ENCODE measurements around the gene AQP2. TPM values are rescaled to one million over a fixed set of nuclear protein-coding genes. Genes with fewer than 3 reads are reported as not detected.

Gene AQP2
- total RNA-seq, 5 donors from 2014 or later (not counting 1 experiment from before 2014, with no cell fraction given), result not detected

GRCh38 chr12:49942921-49943624 lies 7.5 kb upstream of the AQP2 start:
- no peaks in the 10 kb centered on the region for H3K9me3 ChIP-seq
- H3K4me1 Mint-ChIP-seq, result peaks cover 17 to 47% (median 29%) of the 10 kb centered on the region in 3 donors
- ChIA-PET POLR2A (interaction anchor here in 1 of 2 donors (0.6 kb wide), 1 partner anchor 125 kb away, joined by 5 read pairs; no protein-coding TSS in a partner anchor), CTCF (interaction anchor here in 1 of 2 donors (0.6 kb wide), 1 partner anchor 123 kb away, joined by 3 read pairs; no protein-coding TSS in a partner anchor)
- H3K9me3 Mint-ChIP-seq, result no peaks in the 10 kb centered on the region
- no peaks in the 10 kb centered on the region for H3K27me3 Mint-ChIP-seq
- peaks cover 0 to 21% of the 10 kb centered on the region in 2 experiments for H3K4me1 ChIP-seq (ENCODE audit: control insufficient read depth in 1 of 2, extremely low read depth in 1 of 2, insufficient read depth in 2 of 2, low read length in 2 of 2)
- DNase-seq (no peak), ATAC-seq (replicated peaks in 1 of 4) (peak in 1 of 4 experiments; percentile 60)
- H3K4me3 ChIP-seq (ENCODE audit: control insufficient read depth in 1 of 2, extremely low read depth in 1 of 2, low read length in 1 of 2), result no peak overlapping the region
- no peak overlapping the region for H3K27ac ChIP-seq (ENCODE audit: low read length)
- H3K27ac Mint-ChIP-seq, result peak overlapping the region; percentile 44 to 74
- no peak overlapping the region for H3K4me3 Mint-ChIP-seq
- no peaks in the 10 kb centered on the region for H3K36me3 ChIP-seq (ENCODE audit: control insufficient read depth in 2 of 2, extremely low read depth in 1 of 2, insufficient read depth in 1 of 2, low read length in 1 of 2)
- 68% methylated on average over 10 of the region's 14 CpGs for WGBS (ENCODE audit: insufficient coverage)
- no peaks in the 10 kb centered on the region for H3K36me3 Mint-ChIP-seq
- H3K27me3 ChIP-seq (replicated peaks in 1 of 2; ENCODE audit: control insufficient read depth in 2 of 2, extremely low read depth in 1 of 2, insufficient read depth in 2 of 2, low read length in 1 of 2), result peaks cover 0 to 8% of the 10 kb centered on the region in 2 experiments

- Histone ChIP-seq H3K36me3 (ENCODE audit: control insufficient read depth in 2 of 2, extremely low read depth in 1 of 2, insufficient read depth in 1 of 2, low read length in 1 of 2) (no peaks in the 10 kb centered on the region), H3K27me3 (replicated peaks in 1 of 2; ENCODE audit: control insufficient read depth in 2 of 2, extremely low read depth in 1 of 2, insufficient read depth in 2 of 2, low read length in 1 of 2) (peaks cover 0 to 12% of the 10 kb centered on the region in 2 experiments), H3K27ac (ENCODE audit: low read length) (no peak overlapping the region), H3K4me1 (ENCODE audit: control insufficient read depth in 1 of 2, extremely low read depth in 1 of 2, insufficient read depth in 2 of 2, low read length in 2 of 2) (peaks cover 0 to 21% of the 10 kb centered on the region in 2 experiments), H3K9me3 (no peaks in the 10 kb centered on the region), H3K4me3 (ENCODE audit: control insufficient read depth in 1 of 2, extremely low read depth in 1 of 2, low read length in 1 of 2) (no peak overlapping the region)
- Mint-ChIP-seq H3K36me3 (no peaks in the 10 kb centered on the region), H3K27me3 (peaks cover 0 to under 1% of the 10 kb centered on the region in 2 donors), H3K27ac (peak overlapping the region; percentile 66 to 74), H3K4me3 (no peak overlapping the region), H3K4me1 (peaks cover 17 to 47% (median 29%) of the 10 kb centered on the region in 3 donors), H3K9me3 (no peaks in the 10 kb centered on the region)
- ATAC-seq (replicated peaks in 1 of 4) (no peak), DNase-seq (peak in 1 of 35 experiments; percentile 11)
- WGBS (ENCODE audit: insufficient coverage), result 88% methylated on average over 1 of the region's 1 CpG
- ChIA-PET POLR2A (interaction anchor here in 1 of 2 donors (0.6 kb wide), 1 partner anchor 125 kb away, joined by 5 read pairs; no protein-coding TSS in a partner anchor), CTCF (no interaction called here)
Measured at GRCh38 chr12:49943625-49943960, 6.9 kb upstream of the AQP2 start.

- Mint-ChIP-seq H3K4me3 (no peak overlapping the region), H3K36me3 (no peaks in the 10 kb centered on the region), H3K27ac (peak overlapping the region; percentile 74), H3K9me3 (no peaks in the 10 kb centered on the region), H3K4me1 (peaks cover 17 to 47% (median 29%) of the 10 kb centered on the region in 3 donors), H3K27me3 (peaks cover 0 to 2% of the 10 kb centered on the region in 2 donors)
- ATAC-seq (replicated peaks in 1 of 4) (no peak), DNase-seq (no peak)
- Histone ChIP-seq H3K4me1 (ENCODE audit: control insufficient read depth in 1 of 2, extremely low read depth in 1 of 2, insufficient read depth in 2 of 2, low read length in 2 of 2) (peaks cover 0 to 21% of the 10 kb centered on the region in 2 experiments), H3K27ac (ENCODE audit: low read length) (peak overlapping the region; percentile 17), H3K36me3 (ENCODE audit: control insufficient read depth in 2 of 2, extremely low read depth in 1 of 2, insufficient read depth in 1 of 2, low read length in 1 of 2) (no peaks in the 10 kb centered on the region), H3K27me3 (replicated peaks in 1 of 2; ENCODE audit: control insufficient read depth in 2 of 2, extremely low read depth in 1 of 2, insufficient read depth in 2 of 2, low read length in 1 of 2) (peaks cover 0 to 15% of the 10 kb centered on the region in 2 experiments), H3K4me3 (ENCODE audit: control insufficient read depth in 1 of 2, extremely low read depth in 1 of 2, low read length in 1 of 2) (no peak overlapping the region), H3K9me3 (no peaks in the 10 kb centered on the region)
- 90% methylated on average over 4 of the region's 5 CpGs for WGBS (ENCODE audit: insufficient coverage)
- CTCF ChIA-PET, result no interaction called here
- POLR2A ChIA-PET, result no interaction called here
Measured at GRCh38 chr12:49944046-49944445, 6.5 kb upstream of the AQP2 start.

GRCh38 chr12:49944718-49945117 lies 5.8 kb upstream of the AQP2 start:
- no peak for DNase-seq
- POLR2A ChIA-PET, result no interaction called here
- Histone ChIP-seq H3K9me3 (no peaks in the 10 kb centered on the region), H3K27ac (ENCODE audit: low read length) (peak overlapping the region; percentile 30), H3K36me3 (ENCODE audit: control insufficient read depth in 2 of 2, extremely low read depth in 1 of 2, insufficient read depth in 1 of 2, low read length in 1 of 2) (no peaks in the 10 kb centered on the region), H3K4me3 (ENCODE audit: control insufficient read depth in 1 of 2, extremely low read depth in 1 of 2, low read length in 1 of 2) (no peak overlapping the region), H3K4me1 (ENCODE audit: control insufficient read depth in 1 of 2, extremely low read depth in 1 of 2, insufficient read depth in 2 of 2, low read length in 2 of 2) (peaks cover 0 to 21% of the 10 kb centered on the region in 2 experiments), H3K27me3 (replicated peaks in 1 of 2; ENCODE audit: control insufficient read depth in 2 of 2, extremely low read depth in 1 of 2, insufficient read depth in 2 of 2, low read length in 1 of 2) (peaks cover 0 to 21% of the 10 kb centered on the region in 2 experiments)
- Mint-ChIP-seq H3K36me3 (no peaks in the 10 kb centered on the region), H3K9me3 (no peaks in the 10 kb centered on the region), H3K27ac (peak overlapping the region; percentile 74 to 97), H3K4me3 (peak overlapping the region in 1 of 3 donors; percentile 81), H3K27me3 (peaks cover 0 to 4% of the 10 kb centered on the region in 2 donors), H3K4me1 (peaks cover 17 to 47% (median 29%) of the 10 kb centered on the region in 3 donors)
- ATAC-seq (replicated peaks in 1 of 4), result no peak
- no CpG with 5 or more reads among the region's 3 CpGs for WGBS (ENCODE audit: insufficient coverage)
- CTCF ChIA-PET, result interaction anchor here in 1 of 2 donors (1.7 kb wide), 1 partner anchor 13 kb away, joined by 4 read pairs; no protein-coding TSS in a partner anchor

GRCh38 chr12:49945394-49946080 lies 5.0 kb upstream of the AQP2 start:
- Mint-ChIP-seq H3K4me1 (peaks cover 17 to 47% (median 29%) of the 10 kb centered on the region in 3 donors), H3K27me3 (peaks cover 0 to 11% of the 10 kb centered on the region in 2 donors), H3K9me3 (no peaks in the 10 kb centered on the region), H3K4me3 (peak overlapping the region; percentile 70 to 83 (median 81)), H3K27ac (peak overlapping the region; percentile 84 to 97), H3K36me3 (no peaks in the 10 kb centered on the region)
- Histone ChIP-seq H3K4me3 (ENCODE audit: control insufficient read depth in 1 of 2, extremely low read depth in 1 of 2, low read length in 1 of 2) (peak overlapping the region; percentile 29 to 65), H3K36me3 (ENCODE audit: control insufficient read depth in 2 of 2, extremely low read depth in 1 of 2, insufficient read depth in 1 of 2, low read length in 1 of 2) (no peaks in the 10 kb centered on the region), H3K4me1 (ENCODE audit: control insufficient read depth in 1 of 2, extremely low read depth in 1 of 2, insufficient read depth in 2 of 2, low read length in 2 of 2) (peaks cover 0 to 21% of the 10 kb centered on the region in 2 experiments), H3K27me3 (replicated peaks in 1 of 2; ENCODE audit: control insufficient read depth in 2 of 2, extremely low read depth in 1 of 2, insufficient read depth in 2 of 2, low read length in 1 of 2) (peaks cover 0 to 25% of the 10 kb centered on the region in 2 experiments), H3K9me3 (no peaks in the 10 kb centered on the region), H3K27ac (ENCODE audit: low read length) (peak overlapping the region; percentile 30)
- POLR2A ChIA-PET, result no interaction called here
- 7% methylated on average over 24 of the region's 28 CpGs for WGBS (ENCODE audit: insufficient coverage)
- peak; percentile 33 to 89 (median 69) for DNase-seq
- CTCF ChIA-PET, result interaction anchor here (0.6 to 1.7 kb wide), 9 partner anchors 8 to 162 kb away, joined by 3 to 16 read pairs (median 4); partner anchors contain the start of genes RACGAP1 (in 1 of the 2) and SMARCD1 (in 1 of the 2)
- peak; percentile 90 to 98 (median 94) for ATAC-seq (replicated peaks in 1 of 4)

- no peaks in the 10 kb centered on the region for H3K9me3 ChIP-seq
- H3K27ac Mint-ChIP-seq, result peak overlapping the region; percentile 84 to 97
- H3K36me3 Mint-ChIP-seq, result no peaks in the 10 kb centered on the region
- H3K27me3 Mint-ChIP-seq, result peaks cover 0 to 13% of the 10 kb centered on the region in 2 donors
- ATAC-seq (replicated peaks in 1 of 4), result peak in 2 of 4 experiments; percentile 27 to 36
- H3K4me3 Mint-ChIP-seq, result peak overlapping the region in 1 of 3 donors; percentile 81
- peak overlapping the region; percentile 30 for H3K27ac ChIP-seq (ENCODE audit: low read length)
- 74% methylated on average over 7 of the region's 9 CpGs for WGBS (ENCODE audit: insufficient coverage)
- H3K36me3 ChIP-seq (ENCODE audit: control insufficient read depth in 2 of 2, extremely low read depth in 1 of 2, insufficient read depth in 1 of 2, low read length in 1 of 2), result no peaks in the 10 kb centered on the region
- H3K27me3 ChIP-seq (replicated peaks in 1 of 2; ENCODE audit: control insufficient read depth in 2 of 2, extremely low read depth in 1 of 2, insufficient read depth in 2 of 2, low read length in 1 of 2), result peaks cover 0 to 31% of the 10 kb centered on the region in 2 experiments
- ChIA-PET POLR2A (no interaction called here), CTCF (interaction anchor here (0.6 to 1.7 kb wide), 8 partner anchors 9 to 163 kb away, joined by 3 to 16 read pairs (median 4); partner anchors contain the start of gene SMARCD1 (in 1 of the 2))
- no peak overlapping the region for H3K4me3 ChIP-seq (ENCODE audit: control insufficient read depth in 1 of 2, extremely low read depth in 1 of 2, low read length in 1 of 2)
- peaks cover 17 to 47% (median 29%) of the 10 kb centered on the region in 3 donors for H3K4me1 Mint-ChIP-seq
- peaks cover 0 to 21% of the 10 kb centered on the region in 2 experiments for H3K4me1 ChIP-seq (ENCODE audit: control insufficient read depth in 1 of 2, extremely low read depth in 1 of 2, insufficient read depth in 2 of 2, low read length in 2 of 2)
- H3K9me3 Mint-ChIP-seq, result no peaks in the 10 kb centered on the region
- DNase-seq, result peak in 2 of 35 experiments; percentile 9 to 34
Measured at GRCh38 chr12:49946086-49946485, 4.5 kb upstream of the AQP2 start.

Data from T-cell (primary cell).